KMS-11 (cell line): Measurements from ENCODE around the gene MRPL3.

Experiments
- H2AFZ ChIP-seq: fragments of 200-600 bp; sonication (generic); 2 replicates; pipeline ENCODE4 v1.6.1; 2016; ENCODE audit warnings: antibody characterized with exemption, mixed run types, low read depth
- H3K27ac ChIP-seq: fragments of 200-600 bp; sonication (generic); 2 replicates; pipeline ENCODE4 v1.6.1; 2016; ENCODE audit warnings: mild to moderate bottlenecking, mixed run types
- H3K27me3 ChIP-seq: fragments of 200-600 bp; sonication (generic); 2 replicates; pipeline ENCODE4 v1.6.1; 2017; ENCODE audit warnings: mild to moderate bottlenecking, low read depth, mixed run types, moderate library complexity; ENCODE audit not compliant: insufficient read depth
- H3K36me3 ChIP-seq: fragments of 200-600 bp; sonication (generic); 2 replicates; pipeline ENCODE4 v1.6.1; 2017; ENCODE audit warnings: mild to moderate bottlenecking, mixed run types; ENCODE audit not compliant: insufficient read depth
- H3K4me1 ChIP-seq: fragments of 200-600 bp; sonication (generic); 2 replicates; pipeline ENCODE4 v1.6.1; 2016; ENCODE audit warnings: mild to moderate bottlenecking, low read depth, mixed run types; ENCODE audit not compliant: poor library complexity, severe bottlenecking
- H3K4me2 ChIP-seq: fragments of 200-600 bp; sonication (generic); 2 replicates; pipeline ENCODE4 v1.7.0; 2016; ENCODE audit warnings: mild to moderate bottlenecking, mixed run types
- H3K4me3 ChIP-seq: fragments of 200-600 bp; sonication (generic); IDR thresholded peaks from 2 replicates; pipeline ENCODE4 v1.6.1; 2017; ENCODE audit warnings: low read depth, low read length, mixed read lengths; ENCODE audit not compliant: insufficient read depth
- H3K79me2 ChIP-seq: fragments of 200-600 bp; sonication (generic); 2 replicates; pipeline ENCODE4 v1.6.1; 2016; ENCODE audit warnings: low read depth, mixed run types; ENCODE audit not compliant: insufficient read depth
- H3K9ac ChIP-seq: fragments of 200-600 bp; sonication (generic); 2 replicates; pipeline ENCODE4 v1.6.1; 2016; ENCODE audit warnings: mild to moderate bottlenecking, mixed run types
- H4K20me1 ChIP-seq: fragments of 200-600 bp; sonication (generic); 2 replicates; pipeline ENCODE4 v1.6.1; 2016; ENCODE audit warnings: mild to moderate bottlenecking, mixed run types; ENCODE audit not compliant: insufficient read depth
- TF ChIP-seq, protein P1 (sequence below): fragments of 200-600 bp; sonication (generic); conservative IDR thresholded peaks from 2 replicates; pipeline ENCODE4 v1.6.1; 2017; ENCODE audit warnings: low read depth, mild to moderate bottlenecking, antibody characterized with exemption, low read length, moderate library complexity, mixed read lengths

The MRPL3 gene

DNA sequence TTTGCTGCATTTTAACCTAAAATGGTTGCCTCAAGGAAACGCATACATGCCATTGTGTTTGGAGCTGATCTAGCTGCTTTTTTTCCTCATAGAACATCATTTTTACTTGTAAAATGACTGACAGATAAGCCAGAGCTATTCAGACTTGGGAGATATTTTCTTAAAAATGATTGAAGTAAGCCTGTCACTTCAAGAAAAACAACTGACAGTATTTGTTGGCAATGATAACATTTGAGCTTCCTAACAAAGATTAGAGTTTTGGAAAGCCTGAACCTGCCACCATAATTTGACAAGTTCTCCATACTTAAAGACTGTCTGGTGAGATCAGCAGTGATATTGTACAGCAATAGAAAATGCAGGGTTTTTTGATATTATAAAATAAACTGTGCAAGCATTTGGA is 27.6 kb upstream of the MRPL3 start:
- Histone ChIP-seq H3K9ac (no peak overlapping the region), H3K79me2 (no peaks in the 10 kb centered on the region), H3K27me3 (no peaks in the 10 kb centered on the region), H2AFZ (no peak overlapping the region), H3K4me1 (no peaks in the 10 kb centered on the region), H3K27ac (no peak overlapping the region), H3K4me2 (no peak overlapping the region), H4K20me1 (no peaks in the 10 kb centered on the region), H3K4me3 (no peak overlapping the region), H3K36me3 (no peaks in the 10 kb centered on the region)
- TF ChIP-seq, protein P1, sequence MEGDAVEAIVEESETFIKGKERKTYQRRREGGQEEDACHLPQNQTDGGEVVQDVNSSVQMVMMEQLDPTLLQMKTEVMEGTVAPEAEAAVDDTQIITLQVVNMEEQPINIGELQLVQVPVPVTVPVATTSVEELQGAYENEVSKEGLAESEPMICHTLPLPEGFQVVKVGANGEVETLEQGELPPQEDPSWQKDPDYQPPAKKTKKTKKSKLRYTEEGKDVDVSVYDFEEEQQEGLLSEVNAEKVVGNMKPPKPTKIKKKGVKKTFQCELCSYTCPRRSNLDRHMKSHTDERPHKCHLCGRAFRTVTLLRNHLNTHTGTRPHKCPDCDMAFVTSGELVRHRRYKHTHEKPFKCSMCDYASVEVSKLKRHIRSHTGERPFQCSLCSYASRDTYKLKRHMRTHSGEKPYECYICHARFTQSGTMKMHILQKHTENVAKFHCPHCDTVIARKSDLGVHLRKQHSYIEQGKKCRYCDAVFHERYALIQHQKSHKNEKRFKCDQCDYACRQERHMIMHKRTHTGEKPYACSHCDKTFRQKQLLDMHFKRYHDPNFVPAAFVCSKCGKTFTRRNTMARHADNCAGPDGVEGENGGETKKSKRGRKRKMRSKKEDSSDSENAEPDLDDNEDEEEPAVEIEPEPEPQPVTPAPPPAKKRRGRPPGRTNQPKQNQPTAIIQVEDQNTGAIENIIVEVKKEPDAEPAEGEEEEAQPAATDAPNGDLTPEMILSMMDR, result no peak

DNA sequence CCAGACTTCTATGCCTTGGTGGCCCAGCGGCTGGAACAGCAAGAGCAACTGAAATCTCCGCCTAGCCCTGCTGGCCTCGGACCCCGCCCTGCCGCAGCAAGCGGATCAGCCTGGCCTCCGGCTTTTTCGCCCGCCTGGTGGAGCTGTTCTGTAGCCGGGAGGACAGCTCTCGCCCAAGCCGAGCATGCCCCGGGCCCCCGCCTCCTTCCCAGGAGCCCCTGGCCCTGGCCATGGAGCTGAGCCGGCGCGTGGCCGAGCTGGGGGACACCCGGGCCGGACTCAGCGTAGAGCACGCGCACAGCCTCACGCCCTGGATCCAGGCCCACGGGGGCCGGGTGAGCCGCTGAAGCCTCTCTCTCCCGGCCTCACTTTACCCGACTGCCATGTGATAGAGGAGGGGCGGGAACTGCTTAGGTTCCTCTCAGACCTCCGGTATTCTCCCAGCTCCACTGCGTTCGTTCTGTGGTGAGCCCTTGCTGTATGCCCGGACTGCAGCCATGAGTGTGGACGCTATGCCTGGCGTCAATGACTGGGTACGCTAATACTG is 24.1 kb upstream of the MRPL3 start:
- H3K4me2 ChIP-seq, result no peak overlapping the region
- no peak overlapping the region for H3K27ac ChIP-seq

DNA sequence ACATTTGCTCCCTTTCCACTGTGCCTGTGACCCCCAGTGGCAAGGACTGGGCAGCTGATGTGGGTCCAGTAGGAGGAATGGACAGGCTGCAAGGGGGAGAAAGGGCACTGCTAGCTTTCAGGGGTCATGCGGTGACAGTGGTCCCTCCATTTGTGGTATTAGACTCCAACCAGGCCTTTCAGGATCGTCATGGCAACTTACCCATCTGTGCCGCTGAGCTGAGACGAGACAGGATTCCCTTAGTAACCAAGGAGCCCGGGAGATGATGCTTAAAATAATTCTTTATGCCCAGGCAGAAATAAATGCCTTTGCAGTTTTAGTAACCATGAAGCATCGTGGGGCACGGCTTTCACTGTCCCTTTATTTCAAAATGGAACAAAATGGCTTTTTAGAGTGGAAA is 15.9 kb upstream of the MRPL3 start:
- no peaks in the 10 kb centered on the region for H4K20me1 ChIP-seq
- TF ChIP-seq, protein P1, result no peak
- H3K27me3 ChIP-seq, result no peaks in the 10 kb centered on the region
- no peak overlapping the region for H3K4me2 ChIP-seq
- H2AFZ ChIP-seq, result no peak overlapping the region
- H3K27ac ChIP-seq, result no peak overlapping the region
- no peaks in the 10 kb centered on the region for H3K79me2 ChIP-seq
- no peak overlapping the region for H3K9ac ChIP-seq
- no peak overlapping the region for H3K4me3 ChIP-seq
- no peaks in the 10 kb centered on the region for H3K4me1 ChIP-seq
- no peaks in the 10 kb centered on the region for H3K36me3 ChIP-seq

More for the DNA sequence above, 24.1 kb upstream of the MRPL3 start:
- TF ChIP-seq, protein P1, result no peak
- no peak overlapping the region for H3K9ac ChIP-seq
- H4K20me1 ChIP-seq, result no peaks in the 10 kb centered on the region
- no peaks in the 10 kb centered on the region for H3K4me1 ChIP-seq
- H3K27me3 ChIP-seq, result no peaks in the 10 kb centered on the region
- H2AFZ ChIP-seq, result no peak overlapping the region
- H3K4me3 ChIP-seq, result no peak overlapping the region
- no peaks in the 10 kb centered on the region for H3K36me3 ChIP-seq
- no peaks in the 10 kb centered on the region for H3K79me2 ChIP-seq

DNA sequence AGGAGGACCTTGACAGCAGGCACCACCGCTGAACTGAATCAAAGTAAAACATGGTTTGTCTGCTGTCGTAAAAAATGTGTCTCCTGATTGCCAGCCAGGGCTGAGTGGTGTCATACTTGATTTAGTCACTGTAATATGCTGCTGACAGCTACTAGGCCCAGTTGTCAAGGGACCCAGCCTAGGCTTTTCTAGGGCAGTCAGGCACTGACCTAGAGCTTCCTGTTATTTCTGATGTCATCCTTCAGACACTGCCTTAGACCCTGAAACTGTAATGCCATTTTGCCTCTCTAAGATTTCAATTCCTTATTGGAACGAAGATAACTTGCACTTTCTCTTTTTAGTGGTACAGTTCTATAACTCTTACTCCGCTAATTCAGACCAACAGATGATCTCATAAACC is 2.6 kb upstream of the MRPL3 start:
- TF ChIP-seq, protein P1, result no peak
- Histone ChIP-seq H3K79me2 (peaks cover 25% of the 10 kb centered on the region), H4K20me1 (no peaks in the 10 kb centered on the region; the same call in 1 of the 2 replicates), H3K27ac (no peak overlapping the region), H3K36me3 (peaks cover 3% of the 10 kb centered on the region; the same call in 1 of the 2 replicates), H3K4me2 (no peak overlapping the region), H3K27me3 (no peaks in the 10 kb centered on the region), H3K9ac (no peak overlapping the region), H3K4me3 (no peak overlapping the region), H3K4me1 (peaks cover 14% of the 10 kb centered on the region), H2AFZ (no peak overlapping the region)
